GM19238 (cell line): ENCODE measurements around the gene PLD1.
"Not testable (repeated sequence)": the region's sequence is repeated elsewhere in the genome, so short reads cannot be mapped to it uniquely, and the experiment has no call there.

Source experiments
- DNase-seq: peaks from one replicate; pipeline ENCODE4 v3.0.0; 2011; ENCODE audit warnings: low spot score; ENCODE audit not compliant: insufficient read length

Gene PLD1

GRCh38 chr3:171809861-171810628, at the start of gene PLD1:
Gene PLD1 (minus strand): TSS chr3:171810483. CDS start chr3:171738051, 72,432 bp downstream.
- DNase-seq: peak; percentile 51

- DNase-seq: not testable (repeated sequence)
Observed at GRCh38 chr3:171858770-171859169, 48.5 kb upstream of the PLD1 start.

- no peak for DNase-seq
Observed at GRCh38 chr3:171854649-171855305, 44.5 kb upstream of the PLD1 start.

- no peak for DNase-seq
Observed at GRCh38 chr3:171851660-171852058, 41.4 kb upstream of the PLD1 start.

GRCh38 chr3:171850960-171851659, 40.8 kb upstream of the PLD1 start:
- DNase-seq: no peak

- DNase-seq: no peak
Observed at GRCh38 chr3:171850320-171850959, 40.2 kb upstream of the PLD1 start.

- no peak for DNase-seq
Observed at GRCh38 chr3:171849617-171850319, 39.5 kb upstream of the PLD1 start.

- no peak for DNase-seq
Observed at GRCh38 chr3:171847595-171848259, 37.4 kb upstream of the PLD1 start.

GRCh38 chr3:171847133-171847532, 36.9 kb upstream of the PLD1 start:
- no peak for DNase-seq

GRCh38 chr3:171846597-171846996, 36.3 kb upstream of the PLD1 start:
- DNase-seq: peak; percentile 14

- DNase-seq: no peak
Observed at GRCh38 chr3:171845481-171846284, 35.4 kb upstream of the PLD1 start.

- DNase-seq: no peak
Observed at GRCh38 chr3:171844873-171845272, 34.6 kb upstream of the PLD1 start.

GRCh38 chr3:171842864-171843518, 32.7 kb upstream of the PLD1 start, which contains the start of gene TMEM212:
Gene TMEM212 (plus strand): TSS chr3:171843349. CDS start chr3:171843384, 35 bp downstream.
- no peak for DNase-seq

- DNase-seq: no peak
Observed at GRCh38 chr3:171841620-171842000, 31.3 kb upstream of the PLD1 start.

- no peak for DNase-seq
Observed at GRCh38 chr3:171840811-171841619, 30.7 kb upstream of the PLD1 start.

- DNase-seq: no peak
Observed at GRCh38 chr3:171840445-171840810, 30.1 kb upstream of the PLD1 start.

- DNase-seq: no peak
Observed at GRCh38 chr3:171839270-171839669, 29.0 kb upstream of the PLD1 start.

GRCh38 chr3:171838218-171838720, 28.0 kb upstream of the PLD1 start:
- DNase-seq: no peak
